ENCODE results near the gene HID1.

- TF ChIP-seq PRDM10 (IDR thresholded peaks at IDR 0.05; ENCODE audit: partially characterized antibody) (no peak), ZNF639 (CRISPR knock-in tag; conservative IDR thresholded peaks at IDR 0.05 in 1 of 2, IDR thresholded peaks at IDR 0.05 in 1 of 2) (no peak), NFIC (IDR thresholded peaks at IDR 0.05) (no peak), TBP (optimal IDR thresholded peaks at IDR 0.05; ENCODE audit: low read depth, low read length) (no peak), RFX5 (IDR thresholded peaks at IDR 0.05; ENCODE audit: low read depth, low read length) (no peak), U2AF2 (optimal IDR thresholded peaks at IDR 0.05; ENCODE audit: low read depth, low read length) (no peak), ZNF699 (CRISPR knock-in tag; IDR thresholded peaks at IDR 0.05; ENCODE audit: insufficient replicate concordance) (no peak), FOXP1 (CRISPR knock-in tag; IDR thresholded peaks at IDR 0.05) (no peak), KLF13 (tag; IDR thresholded peaks at IDR 0.05; ENCODE audit: borderline replicate concordance, low read depth) (no peak), OTX1 (CRISPR knock-in tag; IDR thresholded peaks at IDR 0.05) (no peak), CTCF (IDR thresholded peaks at IDR 0.05 in 2 of 3, conservative IDR thresholded peaks at IDR 0.05 in 1 of 3; ENCODE audit: insufficient read depth in 2 of 3, low read depth in 1 of 3, low read length in 3 of 3) (no peak), ZC3H11A (IDR thresholded peaks at IDR 0.05; ENCODE audit: low read depth, low read length) (no peak)
Observed at GRCh38 chr17:75020331-75021110, 48.0 kb upstream of the HID1 start.
